ENCODE measurements around the gene LDAH. TPM values are rescaled to one million over a fixed set of nuclear protein-coding genes. Genes with fewer than 3 reads are reported as not detected.

The LDAH gene
- total RNA-seq, 1 donor from 2014 or later: 35.9 TPM

- no peak overlapping the region for H3K4me3 Mint-ChIP-seq (ENCODE audit: low read depth)
- peaks cover 15% of the 10 kb centered on the region for H3K4me1 Mint-ChIP-seq (ENCODE audit: low read depth)
- intact Hi-C loops (cut with micrococcal nuclease): no loop called here
- no peaks in the 10 kb centered on the region for H3K27me3 Mint-ChIP-seq (ENCODE audit: low read depth)
- no peak overlapping the region for H3K27ac Mint-ChIP-seq
- no peak for DNase-seq (ENCODE audit: low spot score)
- H3K36me3 Mint-ChIP-seq (ENCODE audit: low read depth): no peaks in the 10 kb centered on the region
- H3K9me3 Mint-ChIP-seq: no peaks in the 10 kb centered on the region
Observed at GRCh38 chr2:20647211-20647610, 175.7 kb downstream of the LDAH start.

- peaks cover 13% of the 10 kb centered on the region for H3K4me1 Mint-ChIP-seq (ENCODE audit: low read depth)
- no peaks in the 10 kb centered on the region for H3K36me3 Mint-ChIP-seq (ENCODE audit: low read depth)
- no peak for DNase-seq (ENCODE audit: low spot score)
- no peak overlapping the region for H3K27ac Mint-ChIP-seq
- intact Hi-C loops (cut with micrococcal nuclease): no loop called here
- no peaks in the 10 kb centered on the region for H3K27me3 Mint-ChIP-seq (ENCODE audit: low read depth)
- no peaks in the 10 kb centered on the region for H3K9me3 Mint-ChIP-seq
- H3K4me3 Mint-ChIP-seq (ENCODE audit: low read depth): no peak overlapping the region
Observed at GRCh38 chr2:20646446-20646845, 176.5 kb downstream of the LDAH start.

GRCh38 chr2:20645761-20646160 lies 177.1 kb downstream of the LDAH start:
- Mint-ChIP-seq H3K4me3 (ENCODE audit: low read depth) (no peak overlapping the region), H3K36me3 (ENCODE audit: low read depth) (no peaks in the 10 kb centered on the region), H3K27me3 (ENCODE audit: low read depth) (no peaks in the 10 kb centered on the region), H3K9me3 (no peaks in the 10 kb centered on the region), H3K4me1 (ENCODE audit: low read depth) (peaks cover 9% of the 10 kb centered on the region), H3K27ac (no peak overlapping the region)
- DNase-seq (ENCODE audit: low spot score): no peak
- intact Hi-C loops (cut with micrococcal nuclease): no loop called here

GRCh38 chr2:20645301-20645701 lies 177.6 kb downstream of the LDAH start:
- H3K4me1 Mint-ChIP-seq (ENCODE audit: low read depth): peaks cover 7% of the 10 kb centered on the region
- intact Hi-C loops (cut with micrococcal nuclease): no loop called here
- DNase-seq (ENCODE audit: low spot score): no peak
- no peaks in the 10 kb centered on the region for H3K36me3 Mint-ChIP-seq (ENCODE audit: low read depth)
- no peaks in the 10 kb centered on the region for H3K9me3 Mint-ChIP-seq
- H3K27me3 Mint-ChIP-seq (ENCODE audit: low read depth): no peaks in the 10 kb centered on the region
- no peak overlapping the region for H3K4me3 Mint-ChIP-seq (ENCODE audit: low read depth)
- H3K27ac Mint-ChIP-seq: no peak overlapping the region

DNA sequence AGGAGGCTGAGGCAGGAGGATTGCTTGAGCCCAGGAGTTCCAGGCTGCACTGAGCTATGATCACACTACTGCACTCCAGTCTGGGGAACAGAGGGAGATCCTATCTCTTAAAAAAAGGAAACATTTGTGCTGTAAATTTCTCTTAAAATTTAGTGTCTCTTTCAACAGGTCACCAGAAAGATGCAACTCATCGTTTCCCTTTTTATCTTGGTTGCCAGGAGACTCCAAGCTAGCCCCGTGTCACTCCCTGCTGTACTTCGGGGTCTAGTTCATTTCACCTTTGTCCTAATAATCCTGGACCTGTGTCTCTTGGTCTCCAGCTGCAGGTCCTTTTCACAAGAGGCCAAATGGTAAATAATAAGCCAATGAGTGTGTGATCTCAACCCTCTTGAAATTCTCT lies 179.1 kb downstream of the LDAH start:
- H3K4me3 Mint-ChIP-seq (ENCODE audit: low read depth): no peak overlapping the region
- H3K27me3 Mint-ChIP-seq (ENCODE audit: low read depth): no peaks in the 10 kb centered on the region
- H3K4me1 Mint-ChIP-seq (ENCODE audit: low read depth): no peaks in the 10 kb centered on the region
- H3K9me3 Mint-ChIP-seq: no peaks in the 10 kb centered on the region
- intact Hi-C loops (cut with micrococcal nuclease): loop anchor here (5.0 kb wide), 2 partner anchors 67 to 507 kb away; no protein-coding TSS in a partner anchor
- H3K36me3 Mint-ChIP-seq (ENCODE audit: low read depth): no peaks in the 10 kb centered on the region
- no peak overlapping the region for H3K27ac Mint-ChIP-seq
- DNase-seq (ENCODE audit: low spot score): no peak

DNA sequence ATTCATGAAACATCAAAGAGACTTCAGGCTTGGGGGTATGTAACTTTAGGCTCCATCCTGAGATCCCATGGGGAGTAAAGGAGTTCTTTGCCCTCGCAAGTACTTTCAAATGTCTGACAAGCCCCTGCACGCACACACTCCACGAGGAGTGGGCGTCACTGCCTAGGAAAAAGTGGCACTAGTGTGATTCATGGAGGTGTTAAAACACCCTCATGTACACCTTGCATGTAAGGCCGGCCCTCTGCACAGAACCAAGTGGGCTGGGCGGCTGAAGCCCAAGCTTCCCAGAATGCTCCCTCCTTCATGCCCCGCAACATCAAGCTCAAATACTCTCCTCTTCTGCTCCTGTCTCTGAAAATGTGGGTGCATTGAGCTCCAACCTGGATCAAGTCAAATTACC lies 179.8 kb downstream of the LDAH start:
- DNase-seq (ENCODE audit: low spot score): no peak
- intact Hi-C loops (cut with micrococcal nuclease): loop anchor here (5.0 kb wide), 2 partner anchors 66 to 506 kb away; no protein-coding TSS in a partner anchor
- no peak overlapping the region for H3K27ac Mint-ChIP-seq
- H3K4me1 Mint-ChIP-seq (ENCODE audit: low read depth): no peaks in the 10 kb centered on the region
- H3K4me3 Mint-ChIP-seq (ENCODE audit: low read depth): no peak overlapping the region
- no peaks in the 10 kb centered on the region for H3K9me3 Mint-ChIP-seq
- no peaks in the 10 kb centered on the region for H3K36me3 Mint-ChIP-seq (ENCODE audit: low read depth)
- no peaks in the 10 kb centered on the region for H3K27me3 Mint-ChIP-seq (ENCODE audit: low read depth)

DNA sequence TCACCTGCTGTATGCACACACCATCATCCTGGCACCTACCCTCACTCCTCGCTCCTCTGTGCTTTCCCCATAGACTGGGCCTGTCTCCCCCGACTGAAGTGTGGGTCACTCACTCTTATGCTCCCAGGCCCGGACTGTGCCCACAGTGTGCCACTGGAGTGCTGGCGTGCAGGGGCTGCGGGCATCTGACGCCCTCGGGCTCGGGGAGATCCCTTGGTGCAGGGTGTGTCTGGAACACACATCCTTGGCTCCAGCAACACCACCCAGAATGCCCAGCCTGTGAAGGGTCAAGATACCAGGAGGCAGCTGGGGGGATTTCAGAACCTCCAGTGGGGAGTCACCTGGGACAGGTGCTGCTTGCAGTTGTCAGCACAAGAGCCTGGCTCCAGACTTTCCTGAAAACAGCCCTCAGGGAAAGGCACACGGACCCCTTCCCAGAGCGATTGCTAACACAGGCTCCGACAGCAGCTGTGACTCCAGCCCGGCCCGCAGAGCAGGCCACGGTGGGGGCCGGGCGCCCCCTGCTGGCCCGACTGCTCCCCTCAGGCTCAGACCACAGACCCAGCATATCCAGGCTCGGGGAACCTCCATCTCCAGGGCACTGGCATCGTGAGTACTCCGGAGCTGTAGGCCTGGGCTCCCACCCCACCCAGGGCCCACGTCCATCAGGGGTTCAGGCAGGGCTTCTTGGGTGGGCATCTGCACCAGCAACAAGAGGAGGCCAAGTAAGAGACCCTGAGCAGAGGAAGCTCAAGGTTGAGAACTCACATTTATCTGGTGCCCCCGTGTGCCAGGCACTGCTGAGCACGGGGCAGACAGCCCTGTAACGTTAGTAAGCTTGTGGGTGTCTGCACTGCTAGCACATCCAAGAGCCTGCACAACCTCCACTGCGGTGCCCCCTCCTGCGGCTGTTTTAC lies 180.6 kb downstream of the LDAH start:
- intact Hi-C loops (cut with micrococcal nuclease): loop anchor here (1.0 to 5.0 kb wide), 3 partner anchors 65 to 505 kb away; no protein-coding TSS in a partner anchor
- no peaks in the 10 kb centered on the region for H3K9me3 Mint-ChIP-seq
- peak overlapping the region; percentile 5 for H3K27ac Mint-ChIP-seq
- no peaks in the 10 kb centered on the region for H3K4me1 Mint-ChIP-seq (ENCODE audit: low read depth)
- no peaks in the 10 kb centered on the region for H3K36me3 Mint-ChIP-seq (ENCODE audit: low read depth)
- H3K27me3 Mint-ChIP-seq (ENCODE audit: low read depth): no peaks in the 10 kb centered on the region
- H3K4me3 Mint-ChIP-seq (ENCODE audit: low read depth): no peak overlapping the region
- peak; percentile 52 for DNase-seq (ENCODE audit: low spot score)

DNA sequence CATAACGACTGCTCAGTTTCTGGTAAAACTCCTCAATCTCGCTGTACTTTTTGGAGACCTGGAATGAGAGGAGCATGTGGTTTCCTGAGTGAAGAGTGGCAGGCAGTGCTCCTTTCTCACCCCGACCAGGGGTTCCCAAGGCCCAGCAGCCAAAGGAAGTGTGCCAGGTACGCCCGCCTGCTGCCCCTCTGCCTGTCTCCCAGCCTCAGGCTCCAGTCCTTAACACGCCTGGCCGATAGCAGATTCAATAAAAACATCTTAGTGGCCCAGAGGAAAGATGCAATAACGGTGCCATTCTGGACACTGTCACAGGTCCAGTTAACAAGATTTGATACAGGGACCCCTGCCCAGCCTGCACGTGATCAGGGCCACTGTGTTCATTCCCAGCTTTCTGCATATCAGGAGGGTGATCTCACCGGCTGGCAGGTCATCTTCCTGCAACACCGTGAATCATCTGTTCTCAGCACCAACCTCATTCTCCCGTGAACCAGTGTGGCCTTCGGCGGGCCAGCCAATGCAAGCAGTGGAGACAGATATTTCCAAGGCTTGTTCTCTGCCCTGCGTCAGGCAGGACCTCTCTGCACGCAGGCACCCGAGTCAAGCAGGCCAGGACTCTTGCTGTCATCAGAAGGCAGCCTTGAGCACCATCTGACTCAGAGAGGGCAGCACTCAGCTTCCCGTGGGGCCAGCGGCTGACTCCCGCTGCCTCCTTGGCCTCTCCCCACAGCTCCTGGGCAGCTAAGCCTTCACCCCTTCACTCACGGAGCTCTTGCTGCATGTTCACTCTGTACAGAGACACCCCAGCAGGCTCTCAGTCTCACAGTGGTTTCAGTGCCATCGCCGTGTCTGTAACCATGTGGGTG lies 181.5 kb downstream of the LDAH start:
- H3K36me3 Mint-ChIP-seq (ENCODE audit: low read depth): no peaks in the 10 kb centered on the region
- intact Hi-C loops (cut with micrococcal nuclease): loop anchor here (5.0 kb wide), 2 partner anchors 64 to 504 kb away; no protein-coding TSS in a partner anchor
- no peaks in the 10 kb centered on the region for H3K4me1 Mint-ChIP-seq (ENCODE audit: low read depth)
- no peak overlapping the region for H3K27ac Mint-ChIP-seq
- H3K27me3 Mint-ChIP-seq (ENCODE audit: low read depth): no peaks in the 10 kb centered on the region
- no peaks in the 10 kb centered on the region for H3K9me3 Mint-ChIP-seq
- DNase-seq (ENCODE audit: low spot score): no peak
- H3K4me3 Mint-ChIP-seq (ENCODE audit: low read depth): no peak overlapping the region

DNA sequence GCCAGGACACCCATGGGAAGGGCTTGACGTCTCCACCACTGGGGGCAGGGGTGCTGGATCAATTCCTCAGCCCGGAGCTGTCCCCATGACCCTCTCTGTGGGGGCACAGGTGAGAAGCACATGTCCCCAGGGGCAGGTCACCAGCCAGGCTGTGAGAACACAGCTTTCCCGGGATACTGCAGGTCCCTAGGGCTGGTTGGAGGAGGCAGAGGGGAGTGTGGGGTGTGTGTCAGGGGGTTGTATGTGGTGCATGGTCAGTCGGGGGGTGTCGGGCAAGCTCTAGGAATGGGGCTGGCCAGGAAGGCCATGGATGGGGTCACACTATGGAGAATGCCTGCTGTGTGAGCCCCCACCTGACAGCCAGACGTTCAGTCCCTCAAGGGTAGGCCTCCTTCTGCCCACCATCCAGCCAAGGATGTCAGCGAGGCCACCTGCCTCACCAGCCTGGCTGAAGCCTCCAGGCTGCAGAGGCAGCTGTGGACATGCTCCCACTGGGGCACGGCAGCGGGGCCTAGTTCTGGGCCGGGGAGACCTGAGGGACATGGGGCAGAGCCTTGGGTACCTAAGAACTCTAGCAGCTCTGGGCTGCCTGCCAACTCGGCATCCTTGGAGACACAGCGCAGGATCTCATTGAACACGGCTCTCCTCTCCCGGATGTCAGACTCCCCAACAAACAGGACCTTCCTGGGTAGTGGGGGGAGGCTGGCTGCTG lies 182.3 kb downstream of the LDAH start:
- no peaks in the 10 kb centered on the region for H3K9me3 Mint-ChIP-seq
- no peak overlapping the region for H3K4me3 Mint-ChIP-seq (ENCODE audit: low read depth)
- no peaks in the 10 kb centered on the region for H3K27me3 Mint-ChIP-seq (ENCODE audit: low read depth)
- no peak overlapping the region for H3K27ac Mint-ChIP-seq
- H3K36me3 Mint-ChIP-seq (ENCODE audit: low read depth): no peaks in the 10 kb centered on the region
- no peak for DNase-seq (ENCODE audit: low spot score)
- intact Hi-C loops (cut with micrococcal nuclease): loop anchor here (5.0 kb wide), 2 partner anchors 63 to 503 kb away; no protein-coding TSS in a partner anchor
- H3K4me1 Mint-ChIP-seq (ENCODE audit: low read depth): no peaks in the 10 kb centered on the region

GRCh38 chr2:20638646-20639430 lies 184.1 kb downstream of the LDAH start:
- intact Hi-C loops (cut with micrococcal nuclease): no loop called here

GRCh38 chr2:20638014-20638413 lies 184.9 kb downstream of the LDAH start:
- H3K4me1 Mint-ChIP-seq (ENCODE audit: low read depth): peaks cover 1% of the 10 kb centered on the region
- no peak for DNase-seq (ENCODE audit: low spot score)
- H3K9me3 Mint-ChIP-seq: no peaks in the 10 kb centered on the region
- no peak overlapping the region for H3K27ac Mint-ChIP-seq
- no peaks in the 10 kb centered on the region for H3K36me3 Mint-ChIP-seq (ENCODE audit: low read depth)
- H3K4me3 Mint-ChIP-seq (ENCODE audit: low read depth): no peak overlapping the region
- no peaks in the 10 kb centered on the region for H3K27me3 Mint-ChIP-seq (ENCODE audit: low read depth)
- intact Hi-C loops (cut with micrococcal nuclease): no loop called here

More at GRCh38 chr2:20638646-20639430, 184.1 kb downstream of the LDAH start:
- Mint-ChIP-seq H3K36me3 (ENCODE audit: low read depth) (no peaks in the 10 kb centered on the region), H3K4me1 (ENCODE audit: low read depth) (peaks cover 1% of the 10 kb centered on the region), H3K4me3 (ENCODE audit: low read depth) (no peak overlapping the region), H3K27me3 (ENCODE audit: low read depth) (no peaks in the 10 kb centered on the region), H3K27ac (no peak overlapping the region), H3K9me3 (no peaks in the 10 kb centered on the region)
- DNase-seq (ENCODE audit: low spot score): no peak

- Mint-ChIP-seq H3K4me3 (ENCODE audit: low read depth) (no peak overlapping the region), H3K27ac (no peak overlapping the region), H3K27me3 (ENCODE audit: low read depth) (no peaks in the 10 kb centered on the region), H3K9me3 (no peaks in the 10 kb centered on the region), H3K36me3 (ENCODE audit: low read depth) (no peaks in the 10 kb centered on the region), H3K4me1 (ENCODE audit: low read depth) (peaks cover 1% of the 10 kb centered on the region)
- no peak for DNase-seq (ENCODE audit: low spot score)
- intact Hi-C loops (cut with micrococcal nuclease): no loop called here
Observed at GRCh38 chr2:20637147-20637546, 185.8 kb downstream of the LDAH start.

Data from activated T-helper 2 cell treated with anti-CD3 and anti-CD28 coated beads, Interferon-gamma antibody, Interleukin-2, Interleukin-4, amounts not matched to agents 10 μg/mL and 5 μg/mL and 100 μg/mL, durations not matched to agents 14 hours and 24 hours and 36 hours (primary cell).